IMR-90 (cell line): ENCODE measurements around the gene TNFRSF25.

Source experiments
- BHLHE40 ChIP-seq: fragments of 150-350 bp; IDR thresholded peaks from 2 replicates; pipeline ENCODE4 v1.6.1; 2016; ENCODE audit warnings: mild to moderate bottlenecking, low read depth, low read length
- CEBPB ChIP-seq: IDR thresholded peaks from 2 replicates; pipeline ENCODE4 v1.6.1; 2012; ENCODE audit warnings: low read depth, low read length, improper control_type of control experiment
- CHD1 ChIP-seq: IDR thresholded peaks from 2 replicates; pipeline ENCODE4 v1.6.1; 2012; ENCODE audit warnings: low read depth, low read length, improper control_type of control experiment
- CTCF ChIP-seq: conservative IDR thresholded peaks from 2 replicates; pipeline ENCODE4 v1.5.1; 2012; ENCODE audit warnings: mild to moderate bottlenecking, low read depth, low read length, improper control_type of control experiment
- MXI1 ChIP-seq: IDR thresholded peaks from 2 replicates; pipeline ENCODE4 v1.6.1; 2012; ENCODE audit warnings: low read depth, mild to moderate bottlenecking, low read length, moderate library complexity, borderline replicate concordance
- NFE2L2 ChIP-seq: fragments of 150-350 bp; IDR thresholded peaks from 2 replicates; pipeline ENCODE4 v1.6.1; 2016; ENCODE audit warnings: low read depth, mild to moderate bottlenecking, low read length
- POLR2A ChIP-seq: IDR thresholded peaks from 2 replicates; pipeline ENCODE4 v1.6.1; 2012; ENCODE audit warnings: mild to moderate bottlenecking, low read depth, low read length
- RAD21 ChIP-seq: IDR thresholded peaks from 2 replicates; pipeline ENCODE4 v1.6.1; 2012; ENCODE audit warnings: low read length, improper control_type of control experiment
- SMC3 ChIP-seq: fragments of 150-350 bp; IDR thresholded peaks from 2 replicates; pipeline ENCODE4 v1.6.1; 2016; ENCODE audit warnings: low read depth, mild to moderate bottlenecking, antibody characterized with exemption, low read length, moderate library complexity
- TF ChIP-seq, protein P1 (sequence below): fragments of 150-350 bp; IDR thresholded peaks from 2 replicates; pipeline ENCODE4 v1.6.1; 2017; ENCODE audit warnings: mild to moderate bottlenecking, antibody characterized with exemption, low read length, low read depth

GRCh38 chr1:6483017-6483760 is 17.2 kb upstream of the TNFRSF25 start:
- no peak for TF ChIP-seq CTCF
- TF ChIP-seq, protein P1, sequence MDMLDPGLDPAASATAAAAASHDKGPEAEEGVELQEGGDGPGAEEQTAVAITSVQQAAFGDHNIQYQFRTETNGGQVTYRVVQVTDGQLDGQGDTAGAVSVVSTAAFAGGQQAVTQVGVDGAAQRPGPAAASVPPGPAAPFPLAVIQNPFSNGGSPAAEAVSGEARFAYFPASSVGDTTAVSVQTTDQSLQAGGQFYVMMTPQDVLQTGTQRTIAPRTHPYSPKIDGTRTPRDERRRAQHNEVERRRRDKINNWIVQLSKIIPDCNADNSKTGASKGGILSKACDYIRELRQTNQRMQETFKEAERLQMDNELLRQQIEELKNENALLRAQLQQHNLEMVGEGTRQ, result no peak
- no peak for TF ChIP-seq NFE2L2
- no peak for TF ChIP-seq POLR2A
- no peak for TF ChIP-seq SMC3
- TF ChIP-seq CEBPB, result no peak
- no peak for TF ChIP-seq BHLHE40
- TF ChIP-seq CHD1, result no peak
- TF ChIP-seq RAD21, result no peak
- no peak for TF ChIP-seq MXI1
